Bone marrow (tissue), 2 donors: ENCODE data around the gene PROSER3.

Experiments used
- DNase-seq, 2 donors: peaks; one replicate each; lab custom pipeline; 2025; lab: John Stamatoyannopoulos, UW

The PROSER3 gene

GRCh38 chr19:35739275-35740107 is 18.5 kb upstream of the PROSER3 start:
- DNase-seq: no peak

GRCh38 chr19:35740108-35740422 is 17.9 kb upstream of the PROSER3 start:
- DNase-seq: no peak

- DNase-seq: peak; percentile 86 to 91
These were observed 17.4 kb upstream of the PROSER3 start for GRCh38 chr19:35740423-35741202.

- no peak for DNase-seq
These were observed 16.8 kb upstream of the PROSER3 start for GRCh38 chr19:35741203-35741515.

GRCh38 chr19:35742121-35742724 is 15.8 kb upstream of the PROSER3 start, which contains the start of gene IGFLR1:
Gene IGFLR1 (minus strand): TSS chr19:35742452. CDS start chr19:35741180, 1,272 bp downstream.
- DNase-seq: peak; percentile 22 to 51

GRCh38 chr19:35743640-35744429 is 14.1 kb upstream of the PROSER3 start:
- no peak for DNase-seq

- peak; percentile 88 to 91 for DNase-seq
These were observed 13.3 kb upstream of the PROSER3 start for GRCh38 chr19:35744430-35745327.

- DNase-seq: peak; percentile 88 to 99
These were observed 12.5 kb upstream of the PROSER3 start, which contains the start of the genes PSENEN and U2AF1L4 for GRCh38 chr19:35745328-35746086. Gene PSENEN (plus strand): TSS chr19:35745651. CDS start chr19:35745931, 280 bp downstream. Gene U2AF1L4 (minus strand): TSS chr19:35745418. CDS start chr19:35745391, 27 bp downstream.

- DNase-seq: no peak
These were observed 11.9 kb upstream of the PROSER3 start for GRCh38 chr19:35746087-35746462.

GRCh38 chr19:35746531-35746930 is 11.4 kb upstream of the PROSER3 start:
- DNase-seq: no peak

- DNase-seq: peak; percentile 86 to 99
These were observed 9.6 kb upstream of the PROSER3 start, which contains the start of gene LIN37 for GRCh38 chr19:35748106-35749020. Gene LIN37 (plus strand): TSS chr19:35748576. CDS start chr19:35748725, 149 bp downstream.

- DNase-seq: no peak
These were observed 7.8 kb upstream of the PROSER3 start for GRCh38 chr19:35750167-35750566.

GRCh38 chr19:35751839-35752745 is 5.9 kb upstream of the PROSER3 start:
- DNase-seq: no peak

- no peak for DNase-seq
These were observed 5.1 kb upstream of the PROSER3 start for GRCh38 chr19:35752746-35753350.

- DNase-seq: no peak
These were observed 4.2 kb upstream of the PROSER3 start for GRCh38 chr19:35753634-35754369.

- DNase-seq: no peak
These were observed 3.4 kb upstream of the PROSER3 start for GRCh38 chr19:35754370-35755130.
